Lung (tissue), 12 donors: ENCODE data around the gene PISD. TPM values are rescaled to one million over a fixed set of nuclear protein-coding genes. Genes with fewer than 3 reads are reported as not detected.

Experiments
- ATAC-seq: fragments of 200-7000 bp; cut with Tn5 transposase; one replicate; pipeline ENCODE4 v1.9.1; 2020; ENCODE audit warnings: moderate number of reproducible peaks; ENCODE audit not compliant: insufficient read depth, low FRiP score
- DNase-seq, 3 donors: peaks; one replicate each; pipeline ENCODE4 v3.0.0-alpha.2; 2013 to 2017
- H3K27ac ChIP-seq, 2 donors: one replicate each; pipeline ENCODE4 v1.5.1; 2013; ENCODE audit warnings: mild to moderate bottlenecking in 2 of 2, moderate library complexity in 2 of 2, control low read depth in 1 of 2, inconsistent platforms in 1 of 2, low read depth in 1 of 2, low read length in 1 of 2
- H3K27me3 ChIP-seq, 3 donors: one replicate each; pipeline ENCODE4 v1.5.1; 2013; ENCODE audit warnings: low read length in 2 of 3; ENCODE audit not compliant: control insufficient read depth in 3 of 3, insufficient read depth in 3 of 3
- H3K36me3 ChIP-seq, 4 donors: one replicate each; pipeline ENCODE4 v1.5.1; 2013; ENCODE audit warnings: low read length in 4 of 4, mild to moderate bottlenecking in 1 of 4, moderate library complexity in 1 of 4; ENCODE audit not compliant: control insufficient read depth in 4 of 4, insufficient read depth in 4 of 4
- H3K4me1 ChIP-seq, 5 donors: one replicate each; pipeline ENCODE4 v1.5.1; 2013; ENCODE audit warnings: low read length in 5 of 5, mild to moderate bottlenecking in 2 of 5, moderate library complexity in 1 of 5; ENCODE audit not compliant: control insufficient read depth in 5 of 5, insufficient read depth in 5 of 5
- H3K4me3 ChIP-seq: one replicate; pipeline ENCODE4 v1.5.1; 2013; ENCODE audit warnings: mild to moderate bottlenecking, control low read depth, moderate library complexity
- H3K9ac ChIP-seq, 2 donors: one replicate each; pipeline ENCODE4 v1.5.1; 2013; ENCODE audit warnings: low read length in 2 of 2, control low read depth in 1 of 2; ENCODE audit not compliant: insufficient read depth in 1 of 2
- H3K9me3 ChIP-seq, 4 donors: one replicate each; pipeline ENCODE4 v1.5.1; 2013; ENCODE audit warnings: low read length in 3 of 4, mild to moderate bottlenecking in 1 of 4, moderate library complexity in 1 of 4; ENCODE audit not compliant: control insufficient read depth in 4 of 4, insufficient read depth in 3 of 4
- CTCF ChIP-seq: IDR thresholded peaks from 2 replicates; pipeline ENCODE4 v1.5.1; 2012; ENCODE audit warnings: mild to moderate bottlenecking; ENCODE audit errors: control extremely low read depth, extremely low read depth
- WGBS, 2 donors: extraction: QIAGEN DNeasy Blood & Tissue Kit; methylation state at CpG; one replicate each; pipeline ENCODE4 v1.1.7; 2013; 5-methylcytosine and 5-hydroxymethylcytosine counted together
- polyA plus RNA-seq, 2 donors: library from polyadenylated mRNA; stranded (reverse); fragments of 200-250 nt; gene quantifications; one replicate each; pipeline ENCODE4 v1.2.1, GENCODE V29; 2013
- total RNA-seq, 2 donors: library from RNA; depleted of rRNA in 1 of 2; stranded (reverse); fragments of >200 nt in 1 of 2; gene quantifications; one replicate each; pipeline ENCODE4 v1.2.1, GENCODE V29; 2014 to 2021
- donor health status: control.
- donor health status: control.
- donor health status: Bipolar disorder and iron deficiency.
- donor health status: healthy.
- donor health status: DM: yes; HTN: yes; CAD: no.

PISD gene
- total and polyA plus RNA-seq, 4 donors: 25.7 to 94.6 (median 46.8) TPM

DNA sequence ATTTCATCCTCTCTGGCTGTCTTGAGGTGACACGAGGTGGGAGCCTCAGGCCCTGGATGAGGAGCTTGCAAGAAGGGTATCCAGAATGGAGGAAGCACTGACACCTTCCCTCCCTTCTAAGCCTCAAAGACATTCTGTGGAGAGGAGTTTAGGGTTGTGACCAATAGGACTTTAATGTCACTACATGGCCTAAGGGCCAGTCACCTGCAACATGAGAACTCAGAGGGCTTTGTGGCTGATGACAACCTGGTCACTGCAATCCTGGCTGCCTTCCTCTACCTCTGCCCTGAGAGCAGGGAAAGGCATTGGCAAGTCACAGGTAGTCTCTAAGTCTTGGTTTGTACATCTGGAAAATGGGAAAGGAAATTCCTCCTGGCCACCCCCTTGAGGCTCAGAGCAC is 33.7 kb downstream of the PISD start:
- 74 to 75% methylated on average over 1 of the region's 1 CpG for WGBS, 2 donors
- Histone ChIP-seq H3K4me3 (no peak overlapping the region), H3K4me1 (peaks cover 2 to 43% (median 11%) of the 10 kb centered on the region in 5 donors), H3K27ac (peak overlapping the region in 1 of 2 donors; percentile 81), H3K9ac (no peak overlapping the region), H3K27me3 (no peaks in the 10 kb centered on the region), H3K9me3 (no peaks in the 10 kb centered on the region), H3K36me3 (peaks cover 0 to 14% (median 3%) of the 10 kb centered on the region in 4 donors)
- ATAC-seq: no peak
- TF ChIP-seq CTCF: no peak
- DNase-seq: no peak

- Histone ChIP-seq H3K4me1 (peaks cover 2 to 43% (median 11%) of the 10 kb centered on the region in 5 donors), H3K9me3 (no peaks in the 10 kb centered on the region), H3K4me3 (no peak overlapping the region), H3K27me3 (no peaks in the 10 kb centered on the region), H3K27ac (peak overlapping the region in 1 of 2 donors; percentile 81), H3K9ac (no peak overlapping the region), H3K36me3 (peaks cover 0 to 21% (median 3%) of the 10 kb centered on the region in 4 donors)
- TF ChIP-seq CTCF: no peak
- ATAC-seq: no peak
- WGBS, 2 donors: 70 to 86% methylated on average over 8 of the region's 8 CpGs
- peak in 1 of 3 donors; percentile 30 for DNase-seq
These were observed 34.7 kb downstream of the PISD start for GRCh38 chr22:31627223-31627731.

GRCh38 chr22:31626427-31627150 is 35.4 kb downstream of the PISD start:
- DNase-seq: no peak
- no peak for ATAC-seq
- Histone ChIP-seq H3K27ac (peak overlapping the region in 1 of 2 donors; percentile 81), H3K27me3 (no peaks in the 10 kb centered on the region), H3K9ac (no peak overlapping the region), H3K4me3 (no peak overlapping the region), H3K9me3 (no peaks in the 10 kb centered on the region), H3K4me1 (peaks cover 2 to 43% (median 11%) of the 10 kb centered on the region in 5 donors), H3K36me3 (peaks cover 0 to 26% (median 3%) of the 10 kb centered on the region in 4 donors)
- 75 to 87% methylated on average over 15 of the region's 15 CpGs for WGBS, 2 donors
- no peak for TF ChIP-seq CTCF
